Amniotic stem cell (primary cell): ENCODE measurements around the gene TRAF3IP3.
"Not testable (repeated sequence)": the region's sequence is repeated elsewhere in the genome, so short reads cannot be mapped to it uniquely, and the experiment has no call there.

ENCODE experiments used
- DNase-seq: peaks from one replicate; lab custom pipeline; 2025; lab: John Stamatoyannopoulos, UW

TRAF3IP3 gene

DNA sequence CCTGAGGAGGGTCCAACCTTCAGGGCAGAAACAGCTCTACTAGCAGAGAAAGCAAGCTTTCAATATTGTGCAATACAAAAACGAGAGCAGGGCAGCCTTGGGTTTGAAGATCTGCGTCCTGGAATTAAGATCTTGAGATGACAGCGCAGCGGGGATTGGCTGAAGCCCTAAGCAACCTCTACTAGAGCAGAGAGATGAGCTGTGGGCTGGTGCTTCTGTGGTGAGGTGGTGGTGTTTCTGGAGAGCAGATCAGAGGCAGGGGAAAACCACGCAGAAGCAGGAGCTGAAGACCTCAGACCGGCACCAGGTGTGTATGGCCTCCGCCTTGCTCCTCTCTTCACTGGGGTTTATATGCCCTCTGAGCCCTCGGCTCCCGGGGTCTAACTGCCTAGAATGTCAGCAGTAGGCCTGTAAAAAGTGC lies 12.5 kb downstream of the TRAF3IP3 start:
- DNase-seq, result no peak

DNA sequence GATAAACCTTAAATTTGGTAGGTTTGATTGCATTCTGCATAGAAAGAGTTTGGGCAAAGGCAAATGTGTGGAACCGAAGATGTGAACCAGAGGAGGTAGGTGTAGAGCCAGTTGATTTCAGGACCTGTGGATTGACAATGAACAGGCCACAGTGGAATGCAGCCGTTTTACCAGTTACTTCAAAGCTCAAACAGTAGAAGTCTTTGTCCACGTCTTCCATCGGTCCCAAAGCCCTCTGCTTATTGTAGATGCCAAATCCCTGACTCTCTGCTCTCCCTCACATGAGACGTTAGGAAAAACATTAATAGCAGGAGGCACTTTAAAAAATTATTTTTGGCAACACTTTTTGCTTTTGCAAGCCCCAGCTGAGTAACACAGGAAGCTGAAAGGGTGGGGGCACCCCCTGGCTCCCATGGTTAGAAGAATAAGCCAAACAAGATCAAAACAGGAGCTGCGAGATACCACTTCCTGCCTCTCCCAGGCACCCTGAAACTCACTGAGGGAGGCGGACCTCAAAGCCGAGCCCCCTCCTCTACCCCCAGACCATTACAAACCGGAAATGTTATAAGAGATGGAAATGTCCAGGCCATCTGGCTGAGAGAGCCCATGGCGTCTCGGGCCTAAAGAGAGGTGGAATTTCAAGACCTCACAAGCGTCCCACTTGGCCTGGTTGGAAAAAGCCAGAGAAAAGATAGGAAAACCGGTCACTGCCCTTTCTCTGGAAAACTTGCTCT lies 13.5 kb downstream of the TRAF3IP3 start:
- DNase-seq, result peak; percentile 26

DNA sequence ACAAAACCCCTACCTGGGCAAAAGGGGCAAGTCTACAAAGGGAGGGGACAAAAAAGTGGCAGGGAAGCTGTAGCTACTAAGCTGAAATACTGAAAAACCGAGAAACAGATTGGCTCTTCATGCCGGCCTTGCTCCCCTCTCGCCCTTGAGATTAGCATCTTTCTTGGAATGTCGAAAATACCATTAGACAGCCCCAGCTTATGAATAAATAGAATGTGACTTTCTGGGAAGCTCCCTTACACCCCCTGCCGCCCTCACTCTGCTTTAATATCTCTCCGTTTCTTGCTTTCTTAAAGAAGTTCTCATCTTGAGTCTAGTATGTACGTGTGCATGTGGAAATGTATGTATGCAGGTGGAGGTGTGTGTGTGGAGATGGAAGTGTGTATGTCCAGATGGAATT lies 14.1 kb downstream of the TRAF3IP3 start:
- DNase-seq, result no peak

DNA sequence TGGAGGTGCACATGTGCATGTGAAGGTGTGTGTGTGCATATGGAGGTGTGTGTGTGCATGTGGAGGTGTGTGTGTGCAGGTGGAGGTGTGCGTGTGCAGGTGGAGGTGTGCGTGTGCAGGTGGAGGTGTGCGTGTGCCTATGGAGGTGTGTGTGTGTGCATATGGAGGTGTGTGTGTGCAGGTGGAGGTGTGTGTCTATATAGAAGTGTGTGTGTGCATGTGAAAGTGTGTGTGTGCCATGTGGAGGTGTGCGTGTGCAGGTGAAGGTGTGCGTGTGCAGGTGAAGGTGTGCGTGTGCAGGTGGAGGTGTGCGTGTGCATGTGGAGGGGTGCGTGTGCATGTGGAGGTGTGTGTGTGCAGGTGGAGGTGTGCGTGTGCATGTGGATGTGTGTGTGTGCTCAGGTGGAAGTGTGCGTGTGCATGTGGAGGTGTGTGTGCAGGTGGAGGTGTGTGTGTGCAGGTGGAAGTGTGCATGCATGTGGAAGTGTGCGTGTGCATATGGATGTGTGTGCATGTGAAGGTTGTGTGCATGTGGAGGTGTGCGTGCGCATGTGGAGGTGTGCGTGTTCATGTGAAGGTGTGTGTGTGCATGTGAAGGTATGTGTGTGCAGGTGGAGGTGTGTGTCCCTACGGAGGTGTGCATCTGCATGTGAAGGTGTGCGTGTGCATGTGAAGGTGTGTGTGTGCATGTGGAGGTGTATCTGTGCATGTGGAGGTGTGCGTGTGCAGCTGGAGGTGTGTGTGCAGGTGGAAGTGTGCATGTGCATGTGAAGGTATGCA lies 15.0 kb downstream of the TRAF3IP3 start:
- DNase-seq, result no peak

DNA sequence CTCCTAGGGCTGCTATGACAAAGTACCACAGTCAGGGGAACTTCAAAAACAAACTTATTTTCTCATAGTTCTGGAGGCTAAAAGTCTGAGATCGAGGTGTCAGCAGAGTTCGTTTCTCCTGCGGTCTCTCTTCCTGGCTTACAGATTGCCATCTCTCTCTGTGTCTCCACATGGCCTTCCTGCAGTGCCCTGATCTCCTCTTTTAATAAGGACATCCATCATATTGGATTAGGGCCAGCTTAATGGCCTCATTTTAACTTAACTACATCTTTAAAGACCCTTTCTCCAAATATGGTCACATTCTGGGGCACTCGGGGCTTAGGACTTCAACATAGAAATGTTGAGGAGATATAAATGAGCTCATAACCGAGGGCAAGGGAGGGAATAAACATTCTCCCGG lies 16.3 kb downstream of the TRAF3IP3 start:
- DNase-seq, result no peak

DNA sequence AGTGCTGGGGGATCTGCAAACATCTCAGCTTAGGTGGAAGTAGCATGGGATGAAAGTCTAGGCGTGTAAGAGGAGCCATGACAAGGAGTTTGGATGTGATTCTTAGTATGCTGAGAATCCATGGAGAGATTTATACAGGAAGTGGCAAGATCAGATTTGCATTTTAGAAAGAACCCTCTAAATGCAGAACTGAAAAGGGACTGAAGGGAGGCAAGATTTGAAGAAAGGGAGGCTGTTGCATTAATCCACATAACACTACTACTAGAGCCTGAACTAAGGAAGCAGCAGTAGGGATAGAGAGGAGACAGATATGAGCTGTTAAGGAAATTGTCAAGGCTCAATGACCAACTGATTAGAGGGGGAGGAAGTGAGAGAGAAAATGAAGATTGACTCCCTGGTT lies 18.7 kb downstream of the TRAF3IP3 start:
- no peak for DNase-seq

DNA sequence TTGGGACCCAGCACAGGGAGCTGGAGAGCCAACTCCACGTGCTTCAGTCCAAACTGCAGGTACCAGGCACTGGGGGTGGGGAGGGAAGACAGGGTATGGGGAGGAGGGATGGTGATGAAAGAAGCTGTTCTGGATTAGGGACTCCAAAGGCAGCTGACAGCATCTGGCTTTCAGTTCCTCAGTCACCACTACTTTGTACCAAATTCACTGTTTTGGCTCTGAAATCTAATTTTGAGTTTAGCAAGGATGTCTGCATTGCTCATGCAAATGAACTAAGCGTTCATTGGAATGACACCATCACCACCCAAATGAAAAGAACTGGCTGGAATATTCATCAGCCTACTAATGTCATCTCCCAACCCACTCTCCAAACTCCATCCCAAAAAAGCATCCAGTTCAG lies 19.8 kb downstream of the TRAF3IP3 start:
- DNase-seq, result no peak

DNA sequence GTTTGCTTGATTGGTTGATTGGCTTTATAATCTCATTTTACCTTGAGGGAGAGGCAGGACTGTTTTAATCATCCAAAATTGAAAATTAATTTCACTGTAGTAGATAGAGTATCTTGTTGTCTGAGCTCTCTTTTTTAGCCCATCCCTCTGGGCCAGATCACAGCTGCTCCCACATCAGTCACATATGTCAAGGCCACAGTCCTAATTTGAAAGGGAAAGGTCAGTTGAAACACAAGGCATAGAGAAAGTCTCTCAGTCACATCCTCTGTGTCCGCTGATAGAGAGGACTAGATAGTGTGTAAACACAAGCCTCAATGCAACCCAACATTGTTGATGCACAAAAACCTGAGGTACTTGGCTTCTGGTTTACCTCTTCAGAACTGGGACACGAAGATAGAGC lies 21.7 kb downstream of the TRAF3IP3 start:
- no peak for DNase-seq

DNA sequence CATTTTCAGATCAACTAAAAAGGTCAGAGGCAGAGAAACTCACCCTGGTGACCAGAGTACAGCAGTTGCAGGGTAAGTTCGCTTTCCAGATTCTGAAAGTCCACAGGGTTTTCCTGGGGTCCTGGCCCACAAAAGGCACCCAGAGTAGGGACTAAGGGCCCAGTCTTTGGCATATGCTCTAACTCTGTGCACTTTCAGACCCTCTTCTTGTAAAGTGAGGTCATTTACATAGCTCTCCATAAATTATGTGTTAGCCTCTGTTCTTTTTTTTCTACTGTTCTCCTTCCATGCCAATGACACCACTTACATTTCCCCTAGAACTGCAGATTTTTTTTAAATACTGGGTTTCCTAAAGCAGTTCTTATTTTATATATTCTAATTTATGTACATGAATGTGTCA lies 22.2 kb downstream of the TRAF3IP3 start:
- no peak for DNase-seq

DNA sequence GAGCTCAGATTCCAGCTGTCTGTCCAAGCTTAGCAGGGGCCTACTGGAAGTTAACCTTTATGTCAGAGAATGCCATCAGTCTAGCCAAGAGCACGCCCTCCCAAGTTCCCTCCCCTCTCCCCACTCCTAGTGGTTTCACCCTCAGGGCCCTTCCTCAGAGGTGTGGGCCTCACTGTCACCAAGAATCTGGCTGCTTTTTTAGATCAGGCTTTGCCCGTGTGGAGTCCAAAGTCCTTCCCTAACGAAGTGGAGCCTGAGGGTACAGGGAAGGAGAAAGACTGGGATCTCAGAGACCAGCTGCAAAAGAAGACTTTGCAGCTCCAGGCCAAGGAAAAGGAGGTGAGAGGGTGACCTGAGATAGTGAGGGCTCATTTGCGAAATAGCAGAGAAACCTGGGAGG lies 24.4 kb downstream of the TRAF3IP3 start:
- DNase-seq, result no peak

DNA sequence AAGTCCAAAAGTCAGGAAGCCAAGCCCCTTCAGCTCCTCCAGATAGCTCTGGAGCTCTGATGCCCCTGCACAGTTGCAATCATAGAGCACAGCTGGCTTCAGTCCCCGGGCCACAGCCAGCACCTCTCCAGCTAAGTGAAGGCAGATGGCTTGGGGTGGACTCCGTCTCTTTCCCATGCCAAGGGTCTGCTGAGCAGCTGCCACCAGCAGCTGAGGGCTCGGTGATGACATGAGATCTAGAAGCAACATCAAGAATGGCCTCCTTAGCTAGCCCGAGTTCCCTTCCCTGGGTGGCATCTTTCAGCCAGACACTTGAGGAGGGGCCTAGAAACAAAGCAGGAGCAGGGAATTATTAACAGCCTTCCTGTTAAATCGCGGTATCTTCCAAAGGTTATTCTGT lies 27.5 kb downstream of the TRAF3IP3 start:
- DNase-seq, result no peak

DNA sequence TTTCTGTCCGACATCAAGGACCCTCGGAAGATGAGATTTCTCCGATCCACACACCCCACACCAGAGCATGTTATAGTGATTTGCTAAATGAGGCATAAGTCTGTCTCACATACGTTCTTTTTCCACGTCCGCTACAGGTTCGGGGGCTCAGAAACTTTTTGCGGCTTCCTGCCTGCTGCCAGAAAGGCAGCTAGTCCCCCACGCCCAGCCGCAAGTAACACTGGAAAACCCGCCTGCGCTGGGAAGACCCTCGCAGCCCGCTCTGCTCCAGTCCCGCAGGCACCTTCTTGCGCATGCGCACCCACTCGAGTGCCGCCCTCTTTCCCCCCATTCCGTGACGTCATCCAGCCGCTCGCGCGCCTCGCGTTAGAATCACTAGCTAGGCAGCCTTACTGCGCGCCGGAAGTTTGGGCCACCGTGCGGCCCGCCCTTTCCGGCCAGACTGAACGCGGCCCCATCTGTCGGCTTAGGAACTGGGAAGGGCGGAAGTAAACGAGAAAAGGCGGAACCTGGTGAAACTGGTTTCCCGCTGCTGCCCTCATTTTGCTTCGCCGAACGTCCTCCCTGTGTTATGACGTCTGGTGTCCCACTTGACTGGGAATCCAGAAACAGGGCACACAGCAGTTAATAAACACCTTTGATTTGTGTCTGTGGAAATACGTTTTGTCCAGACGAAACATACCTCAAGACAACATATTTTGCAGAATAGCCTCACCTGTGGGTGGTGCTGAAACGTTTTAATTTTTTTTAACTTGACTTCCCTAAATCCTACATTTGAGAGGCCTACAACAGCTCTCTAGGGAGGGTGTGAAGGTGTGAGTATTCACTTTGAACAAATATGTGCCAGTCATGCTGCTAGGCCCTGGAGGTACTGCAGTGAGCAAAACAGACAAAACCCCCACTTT lies 28.7 kb downstream of the TRAF3IP3 start, which contains the start of gene C1orf74:
TSS of gene C1orf74 (minus strand) at position 295 of the 905 bp plus-strand sequence. CDS start 925 bp downstream, outside the sequence.
- peak; percentile 95 for DNase-seq

DNA sequence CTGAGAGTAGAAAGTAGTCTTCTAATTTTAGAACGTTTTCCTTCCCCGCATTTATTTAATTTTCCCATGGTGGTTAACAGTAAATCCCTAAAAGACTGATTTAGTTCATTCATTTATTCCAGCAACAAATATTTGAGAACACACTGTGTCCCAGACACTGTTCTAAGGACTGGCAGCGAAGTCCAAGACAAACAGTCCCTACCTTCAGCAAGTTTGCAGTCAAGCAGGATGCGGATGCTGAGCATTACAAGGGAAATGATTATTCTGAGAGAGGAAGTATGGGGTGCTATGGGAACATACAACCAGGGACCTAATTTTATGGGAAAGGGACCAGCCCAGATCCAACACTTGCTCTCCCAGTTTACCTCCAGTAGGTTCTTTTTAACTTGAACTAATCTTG lies 29.7 kb downstream of the TRAF3IP3 start:
- no peak for DNase-seq

DNA sequence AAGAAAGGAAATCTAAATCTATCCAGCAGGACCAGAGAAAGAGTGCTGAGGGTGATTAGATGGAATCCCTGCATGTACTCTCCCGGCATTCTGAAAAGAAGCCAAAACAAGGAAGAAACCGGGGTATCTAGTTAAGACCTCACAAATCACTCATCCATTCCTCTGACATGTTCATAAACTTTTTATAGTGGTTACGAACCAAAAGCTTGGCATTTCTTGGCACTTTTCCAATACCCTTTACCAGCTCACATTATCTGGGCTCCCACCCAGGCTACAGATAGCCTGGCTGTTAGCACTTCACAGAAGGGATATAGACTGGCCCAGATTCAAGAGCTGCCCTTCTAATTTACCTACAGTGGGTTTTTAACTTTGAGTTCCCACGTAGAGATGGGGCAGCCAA lies 30.3 kb downstream of the TRAF3IP3 start:
- DNase-seq, result no peak

DNA sequence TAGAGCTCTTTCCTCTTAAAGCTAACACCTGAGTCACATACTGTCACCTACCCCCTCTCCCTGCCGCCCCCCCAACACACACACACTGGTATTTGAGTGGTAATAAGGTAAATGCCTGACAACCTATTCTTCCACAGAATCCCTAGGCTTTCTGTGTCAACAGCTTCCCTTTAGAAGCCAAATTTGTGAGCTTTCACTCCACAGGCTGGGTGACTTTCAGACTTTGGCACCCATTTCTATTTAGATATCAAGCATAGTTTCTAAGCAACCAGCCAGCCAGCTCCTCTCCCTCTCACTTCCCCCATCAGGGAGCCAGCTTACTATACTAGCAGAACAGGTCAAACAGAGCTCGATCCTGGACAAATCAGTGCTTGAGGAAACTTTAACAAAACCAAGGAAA lies 31.7 kb downstream of the TRAF3IP3 start:
- DNase-seq, result no peak

DNA sequence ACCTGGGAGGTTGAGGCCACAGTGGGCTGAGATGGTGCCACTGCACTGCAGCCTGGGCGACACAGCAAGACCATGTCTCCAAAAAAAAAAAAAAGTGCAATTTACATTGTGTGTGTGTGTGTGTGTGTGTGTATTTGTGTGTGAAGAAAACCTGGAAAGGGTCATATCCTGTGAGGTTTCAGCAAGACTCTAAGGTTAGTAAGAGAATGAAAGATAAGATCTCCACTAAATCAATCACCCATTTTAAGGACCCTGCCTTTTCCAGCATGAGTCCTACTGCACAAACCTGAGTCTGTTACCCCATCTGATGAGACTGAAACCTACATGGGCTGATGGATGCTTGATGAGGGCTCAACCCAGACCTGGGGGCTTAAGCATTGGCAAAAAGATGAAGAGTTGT lies 33.4 kb downstream of the TRAF3IP3 start:
- no peak for DNase-seq

DNA sequence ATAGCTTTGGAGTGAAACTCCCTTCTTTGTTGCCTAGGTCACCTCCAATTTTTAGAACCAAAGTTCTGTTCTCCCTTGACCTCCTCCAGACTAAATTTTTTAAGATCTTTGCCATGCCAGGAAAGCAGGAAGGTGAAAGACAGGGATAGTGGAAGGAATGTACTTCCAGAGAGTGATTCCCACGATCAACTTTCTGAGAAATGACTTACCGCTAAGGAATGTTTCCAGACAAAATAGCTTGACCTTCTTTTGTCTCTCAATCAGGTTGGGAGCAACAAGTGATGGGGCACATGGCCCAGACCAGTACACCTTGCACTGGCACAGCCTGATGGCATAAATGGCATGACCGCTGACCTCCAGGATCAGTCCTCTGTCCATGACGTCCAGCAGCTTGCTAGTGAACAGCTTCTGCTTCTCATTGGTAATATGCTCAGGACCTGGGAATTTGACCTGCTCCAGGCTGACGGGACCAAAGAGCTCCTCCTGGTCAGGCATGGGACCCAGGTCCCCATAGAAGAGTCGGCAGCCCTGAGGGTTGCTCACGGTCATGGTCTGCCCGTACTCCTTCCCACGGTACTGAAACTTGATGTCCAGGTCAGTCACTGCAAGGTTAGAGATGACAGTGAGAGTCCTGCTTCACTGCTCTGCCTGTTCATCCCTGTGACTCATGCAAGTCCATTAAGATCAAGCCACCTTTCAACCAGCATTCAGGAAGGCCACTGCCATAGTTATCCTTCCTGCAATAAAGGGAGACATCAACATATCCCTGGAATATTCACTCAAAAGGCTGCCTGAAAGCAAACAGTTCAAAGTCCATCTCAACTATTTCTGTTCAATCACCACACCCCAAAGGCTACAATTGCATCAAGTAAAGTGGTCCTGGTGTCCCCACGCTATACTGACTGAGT lies 34.7 kb downstream of the TRAF3IP3 start:
- no peak for DNase-seq

DNA sequence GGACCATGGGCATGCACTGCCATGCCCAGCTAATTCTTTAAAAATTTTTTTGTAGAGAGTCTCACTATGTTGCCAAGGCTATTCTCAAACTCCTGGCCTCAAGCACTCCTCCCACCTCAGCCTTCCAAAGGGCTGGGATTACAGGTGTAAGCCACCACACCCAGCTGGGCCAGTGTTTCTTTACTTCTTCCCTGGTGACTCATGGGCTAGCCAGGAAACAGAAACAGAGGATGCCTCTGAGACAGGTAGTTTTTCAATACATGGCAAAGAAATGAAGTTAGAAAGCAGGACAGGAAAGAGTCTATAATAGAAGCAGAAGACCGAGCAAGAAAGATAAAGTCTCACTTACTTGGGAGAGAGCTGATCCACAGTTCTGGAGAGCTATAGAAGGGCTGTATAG lies 36.1 kb downstream of the TRAF3IP3 start:
- no peak for DNase-seq

DNA sequence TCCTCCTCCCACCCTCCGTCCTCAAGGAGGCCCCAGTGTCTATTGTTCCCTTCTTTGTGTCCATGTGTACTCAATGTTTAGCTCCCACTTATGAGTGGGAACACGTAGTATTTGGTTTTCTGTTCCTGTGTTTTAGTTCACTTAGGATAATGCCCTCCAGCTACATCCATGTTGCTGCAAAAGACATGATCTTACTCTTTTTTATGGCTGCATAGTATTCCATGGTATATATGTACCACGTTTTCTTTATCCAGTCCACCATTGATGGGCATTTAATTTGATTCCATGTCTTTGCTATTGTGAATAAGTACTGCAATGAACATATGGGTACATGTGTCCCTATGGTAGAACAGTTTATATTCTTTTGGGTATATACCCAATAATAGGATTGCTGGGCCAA lies 37.9 kb downstream of the TRAF3IP3 start:
- not testable (repeated sequence) for DNase-seq

DNA sequence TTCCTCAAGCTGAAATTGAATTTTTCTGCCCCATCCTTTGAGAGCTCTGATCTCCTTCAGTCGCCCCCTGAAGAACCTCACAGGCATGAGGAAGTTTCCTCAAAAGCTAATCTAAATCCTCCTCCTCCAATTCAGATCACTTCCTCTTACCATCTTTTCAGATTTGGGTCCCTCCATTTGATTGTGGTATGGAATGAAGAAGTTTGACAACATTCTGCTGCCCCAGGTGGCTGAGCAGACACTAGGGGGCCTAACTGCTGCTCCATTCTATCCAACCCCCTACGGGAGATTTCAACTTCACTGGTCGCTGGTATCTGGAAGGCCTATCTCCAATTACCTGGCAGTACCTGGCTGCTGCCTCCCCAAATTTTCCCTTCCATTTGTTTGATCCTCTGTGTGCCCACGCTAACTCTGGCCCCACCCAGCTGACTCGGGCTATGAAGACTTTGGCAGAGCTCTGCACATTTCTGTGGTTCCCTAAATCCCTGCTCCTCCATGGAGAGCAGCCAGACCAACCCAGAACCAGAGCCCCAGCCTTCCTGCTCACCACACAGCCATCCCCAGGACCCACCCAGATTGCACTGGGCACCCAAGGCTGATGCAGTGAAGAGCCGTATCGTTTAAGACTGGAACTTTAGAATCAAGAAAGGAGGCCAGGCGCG lies 42.3 kb downstream of the TRAF3IP3 start:
- DNase-seq, result peak; percentile 24
